Umbilical cord (tissue), 2 donors: ENCODE measurements around the gene DIS3L2. TPM values are rescaled to one million over a fixed set of nuclear protein-coding genes. Genes with fewer than 3 reads are reported as not detected.
"Not testable (repeated sequence)": the region's sequence is repeated elsewhere in the genome, so short reads cannot be mapped to it uniquely, and the experiment has no call there.

Source experiments
- DNase-seq: peaks from one replicate; pipeline ENCODE4 v3.0.0-alpha.2; 2015; ENCODE audit warnings: low spot score
- total RNA-seq: library from RNA; depleted of rRNA; stranded (reverse); fragments of >200 nt; gene quantifications from one replicate; pipeline ENCODE4 v1.2.3, GENCODE V29; 2014; ENCODE audit warnings: low replicate concordance; ENCODE audit not compliant: insufficient read depth

The DIS3L2 gene
- total RNA-seq, 1 donor from 2014 or later = 46.0 TPM

DNA sequence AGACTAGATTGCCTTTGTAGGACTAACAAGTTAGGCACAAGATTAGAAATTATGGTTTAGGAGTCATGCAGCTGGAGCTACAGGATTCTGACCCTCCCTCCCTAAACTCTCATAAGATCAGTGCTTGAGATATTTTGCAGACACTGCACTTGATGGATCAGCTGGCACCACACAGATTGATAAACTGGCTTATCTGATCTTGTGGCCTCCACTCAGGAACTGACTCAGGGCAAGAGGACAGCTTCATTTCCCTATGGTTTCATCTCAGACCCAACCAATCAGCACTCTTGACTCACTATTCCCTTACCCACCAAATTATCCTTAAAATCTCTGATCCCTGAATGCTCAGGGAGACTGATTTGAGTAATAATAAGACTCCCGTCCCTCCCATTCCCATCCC, 152.3 kb downstream of the DIS3L2 start:
- no peak for DNase-seq

GRCh38 chr2:232115728-232116361, 154.3 kb downstream of the DIS3L2 start:
- DNase-seq = not testable (repeated sequence)

DNA sequence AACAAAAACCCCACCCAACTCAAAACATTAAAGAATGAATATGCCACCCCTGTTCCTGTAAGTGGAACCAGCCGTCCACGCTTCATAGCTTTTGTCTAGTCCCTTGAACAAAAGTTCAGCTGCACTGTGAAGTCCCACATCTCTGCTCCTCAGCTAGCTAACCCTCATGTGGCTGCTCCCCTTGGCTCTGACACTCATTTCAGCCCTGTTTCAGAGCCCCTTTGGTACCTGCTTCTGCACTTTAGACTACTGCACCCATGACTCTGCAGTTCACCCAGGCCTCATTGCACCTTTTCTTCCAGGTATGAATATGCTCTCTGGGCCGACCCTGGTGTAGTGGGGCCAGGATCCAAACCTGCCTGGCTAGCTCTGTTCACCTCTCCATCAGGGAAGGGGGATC, 155.3 kb downstream of the DIS3L2 start:
- DNase-seq = no peak

- DNase-seq = no peak
These were observed 155.9 kb downstream of the DIS3L2 start for GRCh38 chr2:232117413-232117812.

DNA sequence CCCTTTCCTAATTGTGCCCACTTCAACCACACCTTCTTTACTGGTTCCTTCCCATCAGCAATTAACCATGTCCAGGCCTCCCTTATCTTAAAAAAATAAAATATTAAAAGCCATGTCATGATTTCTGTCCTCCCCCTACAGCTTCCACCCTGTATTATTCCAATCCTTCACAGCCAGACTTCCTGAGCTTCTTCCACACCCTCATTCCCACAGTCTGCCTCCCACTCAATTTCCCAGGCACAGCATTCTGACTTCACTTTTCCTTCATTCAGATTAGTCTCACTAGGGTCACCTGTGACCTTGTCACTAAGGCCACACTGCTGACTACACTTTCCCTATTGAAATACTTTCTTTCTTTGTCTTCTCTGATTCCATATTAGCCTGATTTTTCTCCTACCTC, 159.4 kb downstream of the DIS3L2 start:
- DNase-seq = no peak

DNA sequence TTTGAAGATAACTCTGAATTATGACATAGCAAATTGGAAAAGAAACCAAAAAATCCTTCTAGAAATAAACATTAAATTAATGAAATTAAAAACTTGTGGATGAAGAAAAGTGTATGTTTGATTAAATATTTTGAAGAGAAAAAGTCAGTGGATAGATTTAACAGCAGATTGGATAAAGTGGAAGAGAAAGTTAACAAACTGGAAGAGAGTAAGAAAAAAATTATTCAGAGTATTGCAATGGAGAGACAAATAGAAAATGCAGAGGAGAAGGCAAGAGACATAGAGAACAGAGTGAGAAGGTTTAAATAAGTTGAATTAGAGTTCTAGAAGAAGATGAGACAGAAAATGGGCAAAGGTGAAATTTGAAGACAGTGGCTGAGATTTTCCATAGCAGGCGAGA, 162.8 kb downstream of the DIS3L2 start:
- no peak for DNase-seq

DNA sequence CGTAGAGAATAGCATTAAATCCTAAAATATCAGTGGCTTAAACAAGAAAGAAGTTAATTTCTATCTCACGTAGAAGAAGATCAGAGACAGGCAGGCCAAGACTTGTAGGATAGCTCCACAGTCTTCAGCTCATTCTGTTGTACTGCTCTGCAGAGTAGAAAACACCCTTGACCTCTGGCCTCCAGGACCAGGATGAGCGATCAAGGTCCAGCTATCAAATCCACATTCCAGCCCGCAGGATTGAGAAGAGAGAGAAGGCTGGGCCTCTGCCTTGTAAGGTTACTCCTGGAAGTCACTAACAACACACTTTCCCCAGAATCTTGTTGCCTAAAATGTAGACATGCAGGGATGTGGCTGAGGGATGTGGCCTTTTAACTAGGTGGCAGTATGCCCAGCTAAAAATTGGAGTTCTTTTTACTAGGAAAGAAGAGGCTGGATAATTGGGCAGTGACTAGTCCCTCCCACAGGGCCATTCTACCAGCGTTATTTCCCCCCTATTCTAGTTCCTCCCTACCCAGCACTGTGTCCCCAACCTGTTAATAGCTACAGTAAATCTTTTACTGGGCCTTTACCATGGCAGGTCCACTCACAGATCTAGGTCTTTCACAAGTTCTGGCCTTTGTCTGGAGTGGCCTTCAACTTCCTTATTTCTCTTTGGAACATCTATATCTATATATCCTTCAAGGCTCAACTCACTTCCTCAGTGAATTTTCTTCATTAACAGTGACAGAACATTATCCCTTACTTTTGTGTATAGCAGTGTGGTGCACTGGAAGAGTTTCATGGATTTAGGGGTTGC, 165.0 kb downstream of the DIS3L2 start:
- DNase-seq = no peak

GRCh38 chr2:232129483-232129882, 168.0 kb downstream of the DIS3L2 start:
- no peak for DNase-seq

- peak; percentile 37 for DNase-seq
These were observed 170.7 kb downstream of the DIS3L2 start for GRCh38 chr2:232132181-232132580.

GRCh38 chr2:232133078-232133477, 171.6 kb downstream of the DIS3L2 start:
- DNase-seq = no peak

DNA sequence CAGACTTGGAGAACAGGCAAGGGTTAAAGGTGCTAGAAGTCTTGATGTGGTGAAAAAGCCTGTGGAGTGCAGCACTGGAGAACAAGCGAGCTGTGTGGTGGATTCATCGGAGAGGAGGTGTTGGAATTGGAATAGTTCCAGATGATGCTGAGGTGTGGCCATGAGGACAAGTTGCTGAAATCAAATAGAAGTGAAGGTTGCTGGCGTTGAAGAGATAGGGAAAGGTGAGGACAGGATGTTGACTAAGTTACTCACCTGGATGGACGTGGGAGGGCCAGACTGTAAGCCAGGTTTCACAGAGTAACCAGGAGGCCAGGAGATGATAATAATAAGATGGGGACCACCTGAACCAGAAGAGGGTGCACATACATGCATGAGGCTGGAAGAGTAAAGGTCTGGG, 173.4 kb downstream of the DIS3L2 start:
- DNase-seq = no peak

DNA sequence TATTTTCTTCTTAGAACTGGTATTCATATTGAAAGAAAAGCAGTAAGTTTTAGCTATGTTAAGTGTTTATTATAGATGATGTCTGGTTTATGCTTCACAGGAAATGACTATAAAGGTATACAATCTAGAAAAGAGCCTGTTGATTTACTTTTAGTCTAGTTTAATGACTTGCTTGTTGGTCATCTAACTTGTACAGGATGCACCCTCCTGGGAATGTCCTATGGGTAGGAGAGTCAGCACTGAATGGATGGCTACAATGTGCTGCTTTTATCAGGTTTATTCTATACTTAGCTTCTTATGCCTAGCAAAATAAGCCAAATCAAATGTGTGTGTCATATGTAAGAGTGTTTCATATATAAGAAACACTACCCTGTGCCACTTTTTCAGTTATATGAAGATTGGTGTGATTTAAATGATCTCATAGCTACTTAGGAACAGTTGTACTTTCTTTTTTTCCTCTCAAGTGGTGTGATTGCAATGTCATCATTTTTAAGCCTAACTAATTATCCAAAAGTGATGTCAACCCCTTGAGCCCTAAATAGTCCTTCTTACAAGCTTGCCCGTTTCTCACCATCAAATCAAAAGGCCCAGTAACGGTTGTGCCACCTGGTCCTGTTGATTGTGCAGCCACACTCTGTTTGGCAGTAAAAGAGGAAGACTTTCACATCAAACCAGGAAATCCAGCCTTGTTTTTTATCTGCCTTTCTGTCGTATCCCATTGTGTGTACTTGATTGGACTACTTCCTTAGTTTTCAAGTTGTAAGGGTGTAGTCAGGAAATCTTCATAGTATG, 176.0 kb downstream of the DIS3L2 start:
- no peak for DNase-seq

GRCh38 chr2:232138441-232138840, 176.9 kb downstream of the DIS3L2 start:
- no peak for DNase-seq

DNA sequence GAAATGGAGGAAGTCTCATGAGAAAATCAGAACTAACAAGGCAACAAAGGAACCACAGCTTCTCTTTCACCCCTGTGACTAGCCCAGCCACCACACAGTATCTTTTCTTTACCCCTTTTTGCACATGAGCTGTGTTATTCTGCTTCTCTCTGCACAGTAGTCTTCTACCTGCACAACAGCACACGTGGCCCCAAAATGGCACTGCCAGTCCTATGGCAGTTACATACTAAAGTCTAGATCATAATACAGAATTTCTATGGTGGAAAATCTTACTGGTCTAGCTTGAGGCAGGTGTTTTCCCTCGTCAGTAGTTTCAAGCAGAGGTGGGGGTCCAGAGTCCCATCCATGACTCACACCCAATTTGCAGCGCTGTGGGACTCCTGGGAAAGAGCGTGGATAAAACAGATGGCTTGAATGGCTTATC, 177.7 kb downstream of the DIS3L2 start:
- no peak for DNase-seq

- DNase-seq = no peak
These were observed 178.5 kb downstream of the DIS3L2 start for GRCh38 chr2:232139786-232140562.

- no peak for DNase-seq
These were observed 180.1 kb downstream of the DIS3L2 start for GRCh38 chr2:232141591-232141990.

- no peak for DNase-seq
These were observed 180.5 kb downstream of the DIS3L2 start for GRCh38 chr2:232142049-232142448.

- DNase-seq = no peak
These were observed 181.0 kb downstream of the DIS3L2 start for GRCh38 chr2:232142502-232142901.

DNA sequence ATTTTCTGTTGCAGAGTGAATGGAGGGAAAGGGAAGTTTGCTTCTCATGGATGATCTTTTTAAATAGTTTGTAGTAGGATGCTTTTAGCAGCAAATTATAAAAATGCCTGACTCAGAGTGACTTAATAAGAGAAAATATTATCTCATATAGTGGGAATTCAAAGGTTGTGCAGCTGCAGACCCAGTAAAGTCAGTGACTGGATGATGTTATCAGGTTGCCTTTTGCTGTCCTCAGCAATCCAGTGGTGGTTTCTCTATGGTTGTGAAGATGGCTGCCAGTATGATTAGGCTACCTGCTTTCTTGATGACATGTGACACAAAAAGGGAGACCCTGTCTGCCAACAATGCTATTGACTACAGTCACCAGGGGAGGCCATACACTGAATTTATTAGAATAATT, 184.8 kb downstream of the DIS3L2 start:
- DNase-seq = no peak

- peak; percentile 48 for DNase-seq
These were observed 186.0 kb downstream of the DIS3L2 start for GRCh38 chr2:232147440-232148077.

- no peak for DNase-seq
These were observed 200.7 kb downstream of the DIS3L2 start for GRCh38 chr2:232162187-232162586.
